Activated CD8-positive, alpha-beta T cell treated with anti-CD3 and anti-CD28 coated beads for 36 hours (primary cell): ENCODE measurements around the gene RNU7-1. TPM values are rescaled to one million over a fixed set of nuclear protein-coding genes. Genes with fewer than 3 reads are reported as not detected.

Experiments used
- ATAC-seq: fragments of 200-7000 bp; cut with Tn5 transposase; one replicate; pipeline ENCODE4 v1.10.0; 2021; ENCODE audit warnings: mild to moderate bottlenecking, moderate library complexity
- CTCF ChIA-PET: fragments of 350-600 bp; sonication (Branson Sonifier 250); formaldehyde crosslinking; loops from one replicate; lab custom pipeline; 2021; ENCODE audit warnings: antibody characterized with exemption; lab: Charles Lee
- POLR2A ChIA-PET: fragments of 350-600 bp; sonication (Branson Sonifier 250); formaldehyde crosslinking; loops from one replicate; lab custom pipeline; 2021; ENCODE audit warnings: antibody characterized with exemption; lab: Charles Lee
- DNase-seq: peaks from one replicate; pipeline ENCODE4 v3.0.0-alpha.2; 2020
- H3K27ac Mint-ChIP-seq: one replicate; pipeline ENCODE4 v1.8.0; 2021; ENCODE audit warnings: mild to moderate bottlenecking, mixed read lengths
- H3K27me3 Mint-ChIP-seq: one replicate; pipeline ENCODE4 v1.8.0; 2021; ENCODE audit warnings: mixed read lengths
- H3K36me3 Mint-ChIP-seq: one replicate; pipeline ENCODE4 v1.8.0; 2021; ENCODE audit warnings: low read depth, mixed read lengths
- H3K4me1 Mint-ChIP-seq: one replicate; pipeline ENCODE4 v1.8.0; 2021; ENCODE audit warnings: low read depth, mixed read lengths
- H3K4me3 Mint-ChIP-seq: one replicate; pipeline ENCODE4 v1.8.0; 2021; ENCODE audit warnings: mild to moderate bottlenecking, moderate library complexity, mixed read lengths
- H3K9me3 Mint-ChIP-seq: one replicate; pipeline ENCODE4 v1.8.0; 2021; ENCODE audit warnings: mixed read lengths
- intact Hi-C: fragments of 100-400 bp; cut with micrococcal nuclease; formaldehyde crosslinking; loops from one replicate; pipeline ENCODE4 v1.10.0; 2022
- total RNA-seq, 2 experiments: library from RNA; stranded (reverse); gene quantifications; one replicate each; pipeline ENCODE4 v1.2.3, GENCODE V29; 2021
- TF ChIP-seq, protein P1 (sequence below): fragments of 200-600 bp; IDR thresholded peaks from one replicate; pipeline ENCODE4 v1.8.0; 2022; ENCODE audit warnings: antibody characterized with exemption, mild to moderate bottlenecking

RNU7-1 gene
- total RNA-seq, 2 experiments from 2014 or later: not detected

DNA sequence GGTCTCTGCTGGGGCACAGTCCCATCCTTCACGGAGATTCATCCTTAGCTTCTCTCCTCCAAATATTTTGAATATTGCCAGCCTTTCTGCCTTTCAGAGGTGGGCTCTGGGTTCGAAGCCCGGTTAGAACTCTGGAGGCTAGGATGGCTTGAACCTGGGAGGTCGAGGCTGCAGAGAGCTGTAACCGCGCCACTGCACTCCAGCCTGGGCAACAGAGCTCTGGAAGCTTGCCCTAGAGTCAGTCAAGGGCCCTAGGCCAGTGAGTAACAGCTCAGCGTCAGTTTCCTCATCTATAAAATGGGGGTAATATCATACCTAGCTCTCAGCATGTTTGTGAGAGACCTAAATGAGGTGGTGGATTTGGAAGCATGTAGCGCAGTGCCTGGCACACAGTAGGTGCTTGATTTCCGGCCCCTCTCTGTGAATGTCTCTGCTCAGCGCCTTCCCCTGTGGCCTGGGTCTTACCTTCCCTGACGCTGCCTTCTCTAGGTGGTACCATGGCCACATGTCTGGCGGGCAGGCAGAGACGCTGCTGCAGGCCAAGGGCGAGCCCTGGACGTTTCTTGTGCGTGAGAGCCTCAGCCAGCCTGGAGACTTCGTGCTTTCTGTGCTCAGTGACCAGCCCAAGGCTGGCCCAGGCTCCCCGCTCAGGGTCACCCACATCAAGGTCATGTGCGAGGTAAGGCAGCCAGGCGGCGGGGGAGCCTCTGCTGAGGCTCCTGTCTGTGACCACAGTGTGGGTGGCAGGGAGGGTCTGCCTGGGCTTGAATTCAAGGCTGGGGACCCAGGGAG, 10.9 kb downstream of the RNU7-1 start:
- Mint-ChIP-seq H3K27ac (peak overlapping the region; percentile 93), H3K27me3 (no peaks in the 10 kb centered on the region), H3K36me3 (peaks cover 82% of the 10 kb centered on the region), H3K9me3 (no peaks in the 10 kb centered on the region), H3K4me3 (peak overlapping the region; percentile 95), H3K4me1 (peaks cover 64% of the 10 kb centered on the region)
- DNase-seq (no peak), ATAC-seq (no peak)
- TF ChIP-seq, protein P1, sequence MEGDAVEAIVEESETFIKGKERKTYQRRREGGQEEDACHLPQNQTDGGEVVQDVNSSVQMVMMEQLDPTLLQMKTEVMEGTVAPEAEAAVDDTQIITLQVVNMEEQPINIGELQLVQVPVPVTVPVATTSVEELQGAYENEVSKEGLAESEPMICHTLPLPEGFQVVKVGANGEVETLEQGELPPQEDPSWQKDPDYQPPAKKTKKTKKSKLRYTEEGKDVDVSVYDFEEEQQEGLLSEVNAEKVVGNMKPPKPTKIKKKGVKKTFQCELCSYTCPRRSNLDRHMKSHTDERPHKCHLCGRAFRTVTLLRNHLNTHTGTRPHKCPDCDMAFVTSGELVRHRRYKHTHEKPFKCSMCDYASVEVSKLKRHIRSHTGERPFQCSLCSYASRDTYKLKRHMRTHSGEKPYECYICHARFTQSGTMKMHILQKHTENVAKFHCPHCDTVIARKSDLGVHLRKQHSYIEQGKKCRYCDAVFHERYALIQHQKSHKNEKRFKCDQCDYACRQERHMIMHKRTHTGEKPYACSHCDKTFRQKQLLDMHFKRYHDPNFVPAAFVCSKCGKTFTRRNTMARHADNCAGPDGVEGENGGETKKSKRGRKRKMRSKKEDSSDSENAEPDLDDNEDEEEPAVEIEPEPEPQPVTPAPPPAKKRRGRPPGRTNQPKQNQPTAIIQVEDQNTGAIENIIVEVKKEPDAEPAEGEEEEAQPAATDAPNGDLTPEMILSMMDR: no peak
- CTCF ChIA-PET: interaction anchor here (0.7 to 13.5 kb wide), 4 partner anchors 10 to 85 kb away, joined by 3 to 460 read pairs (median 6); partner anchors contain the start of genes C12orf57, PTPN6 and RNU7-1
- POLR2A ChIA-PET: interaction anchor here (0.6 to 36.0 kb wide), 7 partner anchors 0 to 63 kb away, joined by 3 to 1266 read pairs (median 5); partner anchors contain the start of genes ATN1, C12orf57, EMG1 and LPCAT3
- intact Hi-C loops: no loop called here

DNA sequence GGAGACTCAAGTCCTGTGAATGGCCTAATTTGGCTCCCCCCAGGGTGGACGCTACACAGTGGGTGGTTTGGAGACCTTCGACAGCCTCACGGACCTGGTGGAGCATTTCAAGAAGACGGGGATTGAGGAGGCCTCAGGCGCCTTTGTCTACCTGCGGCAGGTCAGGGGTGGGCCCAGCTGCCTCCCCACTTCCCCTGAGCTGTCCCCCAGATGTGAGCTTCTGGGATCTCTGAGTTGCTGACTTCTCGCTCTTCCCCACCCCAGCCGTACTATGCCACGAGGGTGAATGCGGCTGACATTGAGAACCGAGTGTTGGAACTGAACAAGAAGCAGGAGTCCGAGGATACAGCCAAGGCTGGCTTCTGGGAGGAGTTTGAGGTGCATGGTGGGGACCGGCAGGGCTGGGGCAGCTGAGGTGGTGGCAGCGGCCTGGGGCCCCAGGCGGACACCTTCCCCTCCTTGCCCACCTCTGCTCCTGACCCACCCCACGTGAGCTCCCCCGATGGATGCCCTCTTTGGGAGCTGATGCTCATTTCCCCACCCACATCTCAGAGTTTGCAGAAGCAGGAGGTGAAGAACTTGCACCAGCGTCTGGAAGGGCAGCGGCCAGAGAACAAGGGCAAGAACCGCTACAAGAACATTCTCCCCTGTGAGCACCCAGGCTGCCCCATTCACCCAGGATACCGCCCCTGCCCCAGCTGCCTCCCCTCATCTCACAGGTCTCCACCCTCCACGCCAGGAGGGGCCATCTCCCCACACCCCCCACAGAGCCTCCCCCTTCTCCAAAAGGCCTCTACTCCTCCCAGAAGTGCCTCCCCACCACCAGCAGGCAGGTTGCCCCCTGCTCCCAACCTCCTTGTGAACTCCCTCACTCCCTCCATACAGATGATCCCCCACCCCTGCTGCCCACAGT, 11.7 kb downstream of the RNU7-1 start:
- Mint-ChIP-seq H3K4me1 (peaks cover 64% of the 10 kb centered on the region), H3K4me3 (peak overlapping the region; percentile 95), H3K27me3 (no peaks in the 10 kb centered on the region), H3K36me3 (peaks cover 90% of the 10 kb centered on the region), H3K9me3 (no peaks in the 10 kb centered on the region), H3K27ac (peak overlapping the region; percentile 93)
- TF ChIP-seq, protein P1: no peak
- ATAC-seq: no peak
- CTCF ChIA-PET: interaction anchor here (1.0 to 13.5 kb wide), 4 partner anchors 9 to 158 kb away, joined by 3 to 460 read pairs (median 6); partner anchors contain the start of genes C12orf57, PTPN6 and RNU7-1
- no peak for DNase-seq
- POLR2A ChIA-PET: interaction anchor here (0.6 to 36.0 kb wide), 7 partner anchors 1 to 980 kb away, joined by 3 to 1266 read pairs (median 5); partner anchors contain the start of genes ATN1, C12orf57, EMG1 and LPCAT3
- intact Hi-C loops: no loop called here

DNA sequence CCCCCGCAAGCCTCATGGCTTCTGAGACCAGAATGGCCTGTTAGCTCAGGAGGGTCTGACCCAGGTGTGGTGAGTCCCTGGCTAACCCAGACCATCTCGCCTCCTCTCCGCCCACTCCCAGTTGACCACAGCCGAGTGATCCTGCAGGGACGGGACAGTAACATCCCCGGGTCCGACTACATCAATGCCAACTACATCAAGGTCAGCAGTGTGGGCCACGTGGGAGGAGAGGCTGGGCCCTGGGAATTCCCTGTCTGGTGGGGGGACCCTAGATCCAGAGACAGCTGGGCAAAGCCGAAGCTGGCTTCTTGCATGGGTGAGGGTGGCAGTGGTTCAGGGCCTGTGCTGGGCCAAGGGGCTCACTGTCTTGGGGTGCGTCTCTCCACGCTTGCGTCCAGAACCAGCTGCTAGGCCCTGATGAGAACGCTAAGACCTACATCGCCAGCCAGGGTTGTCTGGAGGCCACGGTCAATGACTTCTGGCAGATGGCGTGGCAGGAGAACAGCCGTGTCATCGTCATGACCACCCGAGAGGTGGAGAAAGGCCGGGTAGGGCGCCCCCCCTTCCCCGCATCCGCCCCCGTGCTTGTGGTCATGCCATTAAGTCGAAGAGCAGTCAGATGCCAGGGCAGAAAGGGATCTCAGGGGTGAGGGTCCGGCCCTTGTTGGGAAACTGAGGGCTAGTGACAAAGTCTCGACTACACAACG, 12.6 kb downstream of the RNU7-1 start:
- CTCF ChIA-PET: interaction anchor here (0.9 to 13.5 kb wide), 6 partner anchors 9 to 157 kb away, joined by 3 to 460 read pairs (median 4); partner anchors contain the start of genes C12orf57, PTPN6, RNU7-1 and SPSB2
- TF ChIP-seq, protein P1: no peak
- peak overlapping the region; percentile 95 for H3K4me3 Mint-ChIP-seq
- DNase-seq (peak; percentile 73), ATAC-seq (no peak)
- peak overlapping the region; percentile 93 for H3K27ac Mint-ChIP-seq
- peaks cover 97% of the 10 kb centered on the region for H3K36me3 Mint-ChIP-seq
- POLR2A ChIA-PET: interaction anchor here (0.8 to 36.0 kb wide), 6 partner anchors 2 to 979 kb away, joined by 3 to 1266 read pairs (median 13); partner anchors contain the start of genes ATN1, C12orf57, EMG1 and PHB2
- H3K27me3 Mint-ChIP-seq: no peaks in the 10 kb centered on the region
- peaks cover 68% of the 10 kb centered on the region for H3K4me1 Mint-ChIP-seq
- intact Hi-C loops: no loop called here
- no peaks in the 10 kb centered on the region for H3K9me3 Mint-ChIP-seq

DNA sequence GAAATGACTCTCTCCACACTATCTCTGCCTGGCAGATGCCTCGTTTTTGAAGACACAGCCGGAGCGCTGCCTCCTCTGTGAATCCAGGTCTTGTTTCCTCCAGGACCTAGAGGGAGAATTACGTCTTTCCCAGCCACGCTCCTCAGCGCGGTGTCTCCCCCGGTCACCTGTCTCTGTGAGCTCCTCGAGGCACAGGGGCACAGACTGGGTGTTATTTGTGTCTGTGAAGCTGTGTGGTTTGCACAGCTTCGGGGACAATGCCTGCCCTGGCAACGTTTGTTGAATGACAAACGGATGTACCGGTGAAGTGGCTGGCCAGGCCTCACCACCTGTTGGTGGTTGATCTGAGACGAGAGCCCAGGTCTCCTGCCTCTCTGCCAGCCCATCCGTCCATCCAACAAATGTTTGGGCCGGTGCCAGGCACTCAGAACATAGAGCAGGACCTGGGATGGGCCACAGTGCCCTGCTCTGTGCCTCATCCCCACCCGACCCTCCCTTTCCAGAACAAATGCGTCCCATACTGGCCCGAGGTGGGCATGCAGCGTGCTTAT, 13.6 kb downstream of the RNU7-1 start:
- H3K9me3 Mint-ChIP-seq: no peaks in the 10 kb centered on the region
- peaks cover 93% of the 10 kb centered on the region for H3K36me3 Mint-ChIP-seq
- POLR2A ChIA-PET: interaction anchor here (0.9 to 36.0 kb wide), 7 partner anchors 3 to 48 kb away, joined by 3 to 1266 read pairs (median 19); partner anchors contain the start of genes ATN1, C12orf57, EMG1 and PHB2
- CTCF ChIA-PET: interaction anchor here (0.9 to 13.5 kb wide), 6 partner anchors 8 to 156 kb away, joined by 3 to 460 read pairs (median 4); partner anchors contain the start of genes C12orf57, PTPN6, RNU7-1 and SPSB2
- peaks cover 79% of the 10 kb centered on the region for H3K4me1 Mint-ChIP-seq
- TF ChIP-seq, protein P1: no peak
- ATAC-seq (no peak), DNase-seq (peak; percentile 54)
- peak overlapping the region; percentile 93 for H3K27ac Mint-ChIP-seq
- H3K27me3 Mint-ChIP-seq: no peaks in the 10 kb centered on the region
- intact Hi-C loops: no loop called here
- H3K4me3 Mint-ChIP-seq: peak overlapping the region; percentile 95
